NCI-H1048 (cell line): ENCODE results near the gene ARHGAP36.

Source experiments
- DNase-seq: peaks from one replicate; lab custom pipeline; 2025; lab: John Stamatoyannopoulos, UW

Gene ARHGAP36, protein sequence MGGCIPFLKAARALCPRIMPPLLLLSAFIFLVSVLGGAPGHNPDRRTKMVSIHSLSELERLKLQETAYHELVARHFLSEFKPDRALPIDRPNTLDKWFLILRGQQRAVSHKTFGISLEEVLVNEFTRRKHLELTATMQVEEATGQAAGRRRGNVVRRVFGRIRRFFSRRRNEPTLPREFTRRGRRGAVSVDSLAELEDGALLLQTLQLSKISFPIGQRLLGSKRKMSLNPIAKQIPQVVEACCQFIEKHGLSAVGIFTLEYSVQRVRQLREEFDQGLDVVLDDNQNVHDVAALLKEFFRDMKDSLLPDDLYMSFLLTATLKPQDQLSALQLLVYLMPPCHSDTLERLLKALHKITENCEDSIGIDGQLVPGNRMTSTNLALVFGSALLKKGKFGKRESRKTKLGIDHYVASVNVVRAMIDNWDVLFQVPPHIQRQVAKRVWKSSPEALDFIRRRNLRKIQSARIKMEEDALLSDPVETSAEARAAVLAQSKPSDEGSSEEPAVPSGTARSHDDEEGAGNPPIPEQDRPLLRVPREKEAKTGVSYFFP

GRCh38 chrX:131058136-131058868 lies at the start of gene ARHGAP36:
Gene ARHGAP36 (plus strand): TSS chrX:131058346. CDS start chrX:131081666, 23,320 bp downstream.
- DNase-seq, result no peak

DNA sequence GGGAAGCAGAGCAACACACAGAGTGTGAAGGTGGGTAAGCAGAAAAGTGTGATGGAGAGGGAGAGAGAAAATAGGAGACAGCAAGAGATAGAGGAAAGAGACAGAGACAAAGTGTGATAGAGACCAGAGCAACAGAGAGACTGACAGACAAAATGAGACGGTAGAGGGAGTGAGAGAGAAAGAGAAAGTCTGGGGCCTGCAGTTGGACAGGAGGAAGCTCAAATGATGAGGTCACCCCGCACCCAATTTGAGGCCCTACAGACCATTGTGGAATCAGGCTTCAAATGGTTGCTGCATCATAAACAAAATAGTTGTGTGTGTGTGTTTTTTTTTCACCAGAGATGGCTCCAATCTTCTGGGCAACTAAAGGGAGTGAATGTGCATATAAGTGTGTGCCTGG lies 48.0 kb upstream of the ARHGAP36 start:
- no peak for DNase-seq

DNA sequence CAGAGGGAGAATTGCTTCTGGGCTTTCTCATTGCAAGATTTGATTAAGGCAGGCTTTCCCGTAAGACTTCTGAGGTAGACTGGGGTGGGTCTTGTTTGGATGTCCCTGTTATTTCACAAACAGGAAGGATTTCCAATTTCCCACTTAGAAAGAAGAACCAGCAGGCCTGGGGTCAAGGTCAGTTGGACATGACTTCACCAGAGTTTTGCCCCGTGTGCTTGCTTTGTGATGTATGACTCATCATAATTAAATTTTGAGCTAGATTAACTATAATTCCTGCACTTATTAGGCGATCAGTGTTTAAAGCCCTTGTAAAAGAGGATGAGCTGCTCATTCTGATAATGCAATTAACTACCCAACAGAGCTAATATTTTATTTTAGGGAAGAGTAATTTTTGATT lies 32.8 kb upstream of the ARHGAP36 start:
- no peak for DNase-seq

DNA sequence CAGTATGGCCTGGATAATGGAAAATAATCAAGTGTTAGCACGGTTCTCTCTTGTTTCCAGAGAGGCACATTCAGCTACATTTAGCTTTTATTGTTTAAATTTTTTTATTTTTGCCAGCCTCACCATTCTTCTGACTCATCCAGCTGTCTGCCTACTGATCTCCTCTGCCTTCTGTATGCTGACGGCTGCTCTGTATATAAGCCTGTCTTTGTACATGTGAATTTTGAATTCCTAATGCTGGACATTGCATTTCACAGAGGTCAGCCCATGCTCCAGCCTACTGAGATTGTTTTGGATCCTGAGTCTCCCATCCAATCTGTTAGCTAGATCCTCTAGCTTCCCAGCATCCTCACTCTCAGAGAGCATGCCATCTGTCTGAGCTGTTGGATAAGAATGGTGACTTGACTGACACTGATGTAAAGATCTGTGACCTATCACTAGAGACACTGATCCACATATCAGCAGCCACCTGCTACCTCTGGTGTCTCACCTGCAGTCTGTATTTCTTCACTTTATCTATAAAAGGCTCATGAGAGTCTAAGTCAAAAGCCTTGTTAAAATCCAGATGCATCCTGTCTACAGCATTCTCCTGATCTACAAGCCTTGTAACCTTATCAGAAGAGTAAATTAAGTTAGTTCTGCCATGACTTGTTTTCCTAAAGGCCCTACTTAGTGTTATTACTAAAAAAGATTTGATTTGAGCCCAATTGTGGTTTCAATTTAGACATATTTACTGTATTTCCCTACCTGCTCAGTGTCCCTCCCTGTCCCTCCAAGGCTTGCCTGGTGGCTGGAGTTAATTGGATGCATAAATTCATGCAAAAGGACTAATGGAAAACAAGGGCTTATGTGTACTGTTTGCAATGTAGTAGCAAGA lies 25.6 kb upstream of the ARHGAP36 start:
- DNase-seq, result no peak

DNA sequence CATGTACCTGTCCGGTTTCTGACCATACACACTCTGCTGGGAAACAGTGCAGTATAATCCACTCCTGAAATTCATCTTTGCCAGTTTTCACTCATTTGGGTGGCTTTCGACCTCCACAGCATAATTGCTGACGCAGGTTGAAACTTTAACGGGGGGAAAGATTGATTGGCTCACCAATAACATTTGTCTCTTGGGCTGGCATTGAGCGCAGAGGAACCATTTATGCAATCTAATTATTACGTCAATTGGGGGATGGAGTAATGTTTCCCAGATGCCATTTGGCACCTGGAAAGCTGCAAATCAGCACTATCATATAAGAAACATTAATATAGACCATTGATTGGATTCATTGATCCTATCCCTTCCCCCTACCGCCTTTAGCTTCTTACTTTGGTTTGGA lies 24.1 kb upstream of the ARHGAP36 start:
- no peak for DNase-seq

- no peak for DNase-seq
Measured at GRCh38 chrX:131040781-131041180, 17.4 kb upstream of the ARHGAP36 start.

DNA sequence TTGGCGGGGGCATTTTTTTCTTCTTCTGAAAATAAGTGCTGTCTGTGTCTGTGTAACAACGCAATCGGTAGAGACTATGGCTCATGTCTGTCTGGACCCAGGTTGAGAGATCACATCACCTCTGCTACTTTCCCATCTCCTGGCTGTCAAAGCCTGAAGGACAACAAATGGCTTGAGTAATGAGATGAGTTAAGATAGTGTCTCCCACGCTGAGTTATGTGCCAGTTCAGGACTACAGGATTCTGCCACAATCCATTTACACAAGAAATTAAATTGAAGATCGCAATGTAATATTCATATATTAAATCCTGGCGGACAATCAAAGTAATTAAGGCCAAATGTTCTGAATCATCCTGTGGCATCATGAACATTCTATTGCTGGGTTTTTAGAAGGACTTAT lies 16.5 kb upstream of the ARHGAP36 start:
- no peak for DNase-seq

GRCh38 chrX:131045726-131046125 lies 12.4 kb upstream of the ARHGAP36 start:
- DNase-seq, result no peak

DNA sequence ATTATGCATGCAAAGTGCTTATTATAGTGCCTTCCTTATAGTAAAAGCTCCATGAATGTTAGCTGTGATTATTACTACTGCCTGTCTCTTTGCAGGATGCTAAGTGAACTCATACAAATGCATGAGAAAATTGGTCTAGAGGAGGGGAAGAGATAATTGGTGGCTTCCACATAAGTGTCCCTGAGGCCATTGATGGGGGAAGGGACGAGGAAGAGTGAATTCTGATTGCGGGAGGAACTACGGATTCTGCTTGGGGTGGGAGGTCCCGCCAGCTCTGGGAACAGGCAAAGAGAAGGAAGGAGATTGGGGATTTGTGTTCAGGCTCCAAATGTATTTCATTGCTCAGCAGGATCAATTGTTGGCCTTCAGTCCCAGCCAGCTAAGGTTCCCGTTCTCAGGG lies 11.6 kb upstream of the ARHGAP36 start:
- no peak for DNase-seq

GRCh38 chrX:131047180-131047579 lies 11.0 kb upstream of the ARHGAP36 start:
- DNase-seq, result no peak

DNA sequence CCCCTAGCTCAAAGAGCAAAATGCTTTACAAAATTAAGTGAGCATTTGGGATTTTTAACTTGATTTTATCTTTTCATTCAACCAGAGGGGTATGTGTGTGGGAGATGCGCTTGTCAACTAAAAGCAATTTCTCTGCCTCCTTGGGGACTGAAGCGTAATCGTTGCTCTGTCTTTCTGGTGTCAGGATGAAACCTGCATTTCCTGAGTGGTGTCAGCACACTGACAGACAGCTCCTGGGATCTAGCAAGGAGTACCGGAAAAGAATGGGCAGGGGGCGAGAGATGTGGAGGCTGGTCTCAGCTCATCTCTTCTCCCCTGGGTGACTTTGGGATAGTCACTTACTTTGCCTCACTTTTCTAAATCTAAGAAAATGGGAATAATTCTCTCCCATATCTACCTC lies 5.1 kb upstream of the ARHGAP36 start:
- no peak for DNase-seq

DNA sequence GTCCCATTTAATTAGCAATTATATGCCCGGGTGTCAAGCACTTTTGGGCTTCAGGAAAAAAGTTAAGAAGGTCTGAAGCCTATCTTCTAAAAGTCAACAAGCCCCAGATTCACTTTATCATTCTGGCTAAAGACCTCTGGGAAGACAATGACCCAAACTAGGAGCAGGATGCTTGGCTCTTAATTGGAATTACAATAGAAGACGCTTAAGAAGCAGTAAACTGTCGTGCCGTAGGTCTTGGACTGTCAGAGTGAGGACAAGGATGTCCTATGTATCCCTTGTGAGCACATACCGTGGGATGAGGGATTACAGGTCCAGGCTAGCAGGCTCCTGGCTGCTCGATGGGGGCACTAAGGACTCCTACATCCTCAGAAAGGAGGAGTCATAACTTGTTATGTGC lies 3.2 kb upstream of the ARHGAP36 start:
- no peak for DNase-seq

DNA sequence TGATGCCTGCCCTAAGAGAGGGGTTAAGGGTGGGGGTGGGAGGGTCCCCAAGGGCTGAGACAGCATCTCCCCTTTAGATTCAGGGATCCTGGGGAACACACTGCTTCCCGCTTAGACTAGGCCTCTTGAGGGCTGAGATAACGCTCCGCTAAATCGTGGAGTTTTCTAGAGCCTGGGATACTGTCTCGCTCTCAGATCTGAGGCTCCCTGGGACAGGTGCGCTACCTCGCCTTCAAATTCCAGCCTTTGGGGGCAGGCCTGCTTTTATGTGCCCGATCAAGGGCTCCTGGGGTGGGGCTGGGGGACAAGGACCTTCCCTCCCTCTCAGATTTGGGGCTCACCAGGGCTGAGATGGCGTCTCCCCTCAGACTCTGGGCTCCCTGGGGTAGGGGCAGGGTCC lies 440 bp upstream of the ARHGAP36 start:
- DNase-seq, result no peak

GRCh38 chrX:131059246-131059645 lies 1.1 kb downstream of the ARHGAP36 start:
- no peak for DNase-seq

DNA sequence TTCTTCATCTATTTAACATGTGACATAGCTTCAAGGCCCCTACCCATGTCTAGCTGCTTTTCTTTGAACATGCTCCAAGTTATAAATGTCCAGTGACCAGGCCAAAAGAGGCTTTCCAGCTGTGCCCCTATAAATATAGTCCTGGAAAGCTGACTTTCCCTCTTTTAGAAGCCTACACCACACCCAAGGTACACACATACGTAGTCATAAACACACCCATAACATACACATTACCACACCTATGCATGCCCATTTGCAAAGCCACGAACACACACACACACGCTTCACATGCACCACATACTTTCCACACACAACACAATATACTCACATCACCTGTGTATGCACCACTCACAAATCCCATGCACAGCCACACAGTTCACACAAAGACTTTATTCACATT lies 2.0 kb downstream of the ARHGAP36 start:
- no peak for DNase-seq

- DNase-seq, result no peak
Measured at GRCh38 chrX:131061306-131061705, 3.2 kb downstream of the ARHGAP36 start.

DNA sequence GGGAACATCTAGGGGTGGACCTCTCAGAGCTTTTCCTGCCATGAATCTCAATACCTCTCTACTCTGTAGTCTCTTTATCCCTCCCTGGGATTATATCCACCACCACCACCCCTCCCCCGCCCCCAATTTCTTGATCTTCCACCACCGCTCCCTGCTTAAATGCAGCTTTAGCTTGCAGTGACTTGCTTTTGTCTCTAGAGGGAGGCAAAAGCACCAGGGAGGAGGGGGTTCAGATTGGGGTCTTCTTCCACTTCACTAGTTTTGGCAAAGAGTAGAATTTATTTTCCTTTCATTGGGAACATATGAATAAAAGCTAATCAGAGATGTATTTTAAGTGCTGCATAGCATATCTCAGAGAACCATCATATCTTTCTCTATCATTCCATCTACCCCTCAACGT lies 5.5 kb downstream of the ARHGAP36 start:
- no peak for DNase-seq

DNA sequence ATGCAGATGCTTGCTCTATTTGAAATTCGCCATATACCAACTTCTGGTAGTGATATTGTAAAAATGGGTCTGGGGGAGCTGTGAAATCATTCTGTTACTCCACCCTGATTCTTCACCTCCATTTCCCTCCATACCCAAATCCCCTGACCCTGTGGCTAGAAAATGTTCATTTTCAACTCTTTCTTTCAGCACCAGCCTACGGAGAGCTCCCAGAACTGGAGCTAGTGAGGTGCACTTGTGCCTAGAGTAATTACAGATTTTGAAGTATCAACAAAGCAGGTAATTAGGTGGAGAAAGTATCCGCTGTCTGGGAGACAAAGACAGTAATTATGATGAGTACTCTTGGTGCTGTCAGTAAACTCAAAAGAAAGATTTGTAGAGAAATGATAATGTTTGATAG lies 8.1 kb downstream of the ARHGAP36 start:
- DNase-seq, result no peak

- no peak for DNase-seq
Measured at GRCh38 chrX:131067216-131067615, 9.1 kb downstream of the ARHGAP36 start.

DNA sequence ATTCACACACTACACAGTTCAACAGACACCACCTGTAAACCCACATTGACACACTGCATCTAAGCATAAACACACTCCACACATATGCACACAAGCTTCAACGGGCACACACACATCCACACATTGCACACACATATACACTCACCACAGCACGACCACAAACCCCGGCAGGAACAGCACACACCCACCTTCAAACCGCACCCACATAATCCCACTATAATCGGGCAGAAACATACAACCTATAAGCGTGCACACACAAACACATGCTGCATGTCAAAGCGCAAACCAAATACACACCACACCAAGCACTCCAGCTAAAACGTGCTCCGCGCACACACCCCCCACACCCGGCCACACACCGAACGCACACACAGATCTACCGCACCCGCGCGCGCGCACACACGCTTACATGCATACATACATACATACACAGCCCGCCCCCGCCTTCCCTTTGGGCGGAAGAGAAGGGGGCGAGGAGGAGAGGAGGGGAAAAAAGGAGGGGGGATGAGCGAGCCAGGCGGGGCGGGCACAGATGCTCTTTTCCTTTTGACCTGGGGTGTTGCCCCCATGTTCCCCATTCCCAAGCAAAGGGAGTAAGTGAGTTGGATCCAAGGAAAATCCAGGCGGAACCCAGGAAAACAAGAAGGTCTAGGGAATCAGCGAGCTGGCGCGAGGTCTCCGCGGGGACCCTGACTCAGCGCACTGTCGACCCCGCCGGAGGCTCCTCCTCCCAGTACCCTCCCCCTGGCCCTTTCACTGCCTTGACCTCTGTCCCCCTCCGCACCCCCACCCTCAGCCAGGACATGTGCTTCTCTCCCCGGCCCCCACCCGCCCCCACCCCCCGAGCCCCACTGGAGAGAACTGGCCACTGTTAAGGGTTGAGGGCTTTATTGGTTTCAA lies 9.9 kb downstream of the ARHGAP36 start:
- DNase-seq, result no peak
